ENCODE measurements around the gene XPO6.

The XPO6 gene

DNA sequence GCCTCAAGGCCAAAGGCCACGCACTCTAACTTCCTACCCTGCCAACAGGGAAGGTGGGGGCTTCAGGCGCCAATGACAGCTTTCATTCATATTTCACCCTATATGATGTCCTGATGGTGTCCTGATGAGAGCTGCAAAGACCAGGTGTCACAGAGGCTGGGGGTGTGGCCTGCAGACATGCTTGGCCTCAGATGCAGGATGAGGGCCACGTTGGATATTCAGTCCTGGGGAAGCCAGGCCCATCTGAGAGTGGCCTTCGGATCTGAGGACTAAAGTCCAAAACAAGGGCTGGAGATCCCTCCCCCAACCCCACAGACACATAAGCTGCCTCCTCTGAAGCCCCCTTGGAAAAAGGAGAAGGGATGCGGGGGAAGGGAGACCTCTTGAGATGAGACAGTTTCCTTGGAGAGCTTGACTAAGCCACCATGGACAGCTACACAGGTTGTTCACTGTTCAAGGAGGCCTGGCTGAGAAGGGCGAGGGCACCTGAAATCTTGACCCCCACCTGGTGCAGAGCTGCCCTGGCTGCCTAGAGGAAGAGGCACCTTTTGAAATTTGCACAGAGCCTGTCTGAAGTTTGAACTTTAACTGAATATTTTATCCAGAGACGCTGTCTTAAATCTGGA is 124.0 kb downstream of the XPO6 start:
- DNase-seq, result no peak

DNA sequence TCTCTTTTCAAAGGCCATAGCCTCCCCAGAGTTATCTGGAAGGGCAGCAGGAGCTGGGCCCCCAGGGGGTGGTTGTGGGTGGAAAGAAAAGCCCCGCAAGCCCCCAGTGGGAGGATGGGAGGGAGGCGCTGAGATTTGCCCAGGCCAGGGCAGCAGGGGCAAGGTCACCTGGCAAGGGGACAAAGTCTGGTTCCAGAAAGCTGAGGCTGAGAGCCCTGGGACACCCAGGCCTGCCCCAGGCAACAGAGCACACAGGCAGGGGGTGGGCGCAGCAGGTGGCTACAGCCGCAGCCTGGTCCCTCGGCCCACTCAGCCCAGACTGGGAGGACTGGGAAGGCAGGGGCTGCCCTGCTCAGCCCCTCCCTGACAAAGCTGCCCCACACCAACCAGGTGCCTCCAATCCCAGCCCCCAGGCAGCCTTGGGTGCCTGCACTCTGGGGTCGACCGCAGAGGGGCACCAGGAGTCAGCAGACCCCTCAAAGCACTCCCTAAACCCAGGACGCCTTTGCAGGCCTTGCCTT is 124.6 kb downstream of the XPO6 start:
- no peak for DNase-seq

DNA sequence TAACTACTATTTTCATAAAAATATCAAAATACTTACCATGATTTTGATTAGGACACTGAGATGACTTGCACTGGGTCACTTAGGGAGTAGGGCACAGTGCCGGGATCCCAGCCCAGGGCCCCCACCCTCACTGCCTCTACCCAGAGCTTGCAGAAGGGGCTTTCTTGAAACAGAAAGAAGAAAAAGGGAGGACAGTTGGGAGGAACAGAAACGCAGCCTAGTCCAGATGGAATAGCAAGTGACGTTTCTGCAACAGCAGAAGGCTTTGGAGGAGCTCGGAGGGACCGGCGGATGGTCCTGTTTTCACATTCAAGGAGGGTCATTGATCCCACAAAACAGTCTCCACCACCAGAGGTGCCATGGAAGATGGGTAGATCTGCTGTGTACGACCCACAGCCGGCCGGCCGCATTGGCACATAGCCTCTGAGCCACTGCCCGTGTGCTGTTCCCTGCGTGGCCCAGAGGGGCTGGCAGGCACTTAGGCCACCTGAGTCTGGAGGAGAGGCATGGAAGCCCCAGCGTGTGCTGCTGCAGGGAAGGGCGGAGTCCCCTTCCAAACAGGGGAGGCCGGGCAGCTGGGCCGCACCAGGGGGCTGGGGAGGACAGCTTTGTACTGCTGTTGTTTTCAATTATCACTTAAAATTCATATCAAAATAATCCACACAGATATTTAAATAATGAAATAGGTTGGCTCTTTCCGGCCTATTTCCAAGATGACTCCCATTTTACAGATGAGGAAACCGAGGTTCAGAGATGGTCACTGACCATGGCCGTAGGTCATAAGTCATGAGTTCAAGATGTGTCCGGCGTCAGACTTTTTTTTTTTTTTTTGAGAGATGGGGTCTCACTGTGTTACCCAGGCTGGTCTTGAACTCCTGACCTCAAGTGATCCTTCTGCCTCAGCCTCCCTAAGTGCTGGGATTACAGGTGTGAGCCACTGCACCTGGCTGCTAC is 125.3 kb downstream of the XPO6 start:
- DNase-seq, result no peak

DNA sequence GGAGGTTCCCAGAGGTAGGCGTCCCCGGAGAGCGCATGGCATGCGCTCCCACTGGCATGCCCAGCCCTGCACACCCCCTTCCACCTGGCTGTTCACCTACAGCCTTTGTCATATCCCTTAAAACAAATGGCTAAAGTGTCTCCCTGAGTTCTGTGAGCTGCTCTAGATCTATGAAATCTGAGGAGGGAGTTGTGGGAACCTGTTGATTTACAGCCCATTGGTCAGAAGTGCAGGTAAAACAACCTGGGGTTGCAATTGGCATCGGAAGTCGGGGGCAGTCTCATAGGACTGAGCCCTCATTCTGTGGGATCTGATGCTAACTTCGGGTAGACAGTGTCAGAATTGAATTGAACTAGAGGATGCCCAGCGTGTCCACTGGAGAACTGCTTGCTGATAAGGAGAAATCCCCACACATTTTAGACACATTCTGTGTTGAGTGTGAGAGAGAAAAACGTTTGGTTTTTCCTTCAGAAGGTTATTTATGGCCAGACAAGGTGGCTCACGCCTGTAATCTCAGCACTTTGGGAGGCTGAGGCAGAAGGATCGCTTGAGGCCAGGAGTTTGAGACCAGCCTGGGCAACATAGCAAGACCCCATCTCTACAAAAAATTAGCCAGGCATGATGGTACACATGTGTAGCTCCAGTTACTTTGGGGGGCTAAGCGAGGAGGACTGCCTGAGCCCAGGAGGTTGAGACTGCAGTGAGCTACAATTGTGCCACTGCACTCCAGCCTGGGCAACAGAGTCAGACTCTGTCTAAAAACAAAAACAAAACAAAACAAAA is 126.2 kb downstream of the XPO6 start:
- no peak for DNase-seq

DNA sequence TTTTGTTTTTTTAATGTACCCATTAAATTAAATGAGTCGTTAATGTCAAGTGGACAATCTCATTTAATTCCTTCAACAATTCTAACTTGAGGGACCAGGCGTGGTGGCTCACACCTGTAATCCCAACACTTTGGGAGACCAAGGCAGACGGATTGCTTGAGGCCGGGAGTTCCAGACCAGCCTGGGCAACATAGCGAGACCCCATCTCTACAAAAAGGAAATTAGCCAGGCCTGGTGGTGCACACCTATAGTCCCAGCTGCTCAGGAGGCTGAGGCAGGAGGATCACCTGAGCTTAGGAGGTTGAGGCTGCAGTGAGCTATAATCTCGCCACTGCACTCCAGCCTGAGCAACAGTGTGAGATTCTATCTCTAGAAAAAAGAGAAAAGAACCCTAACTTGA is 127.6 kb downstream of the XPO6 start:
- DNase-seq, result no peak

DNA sequence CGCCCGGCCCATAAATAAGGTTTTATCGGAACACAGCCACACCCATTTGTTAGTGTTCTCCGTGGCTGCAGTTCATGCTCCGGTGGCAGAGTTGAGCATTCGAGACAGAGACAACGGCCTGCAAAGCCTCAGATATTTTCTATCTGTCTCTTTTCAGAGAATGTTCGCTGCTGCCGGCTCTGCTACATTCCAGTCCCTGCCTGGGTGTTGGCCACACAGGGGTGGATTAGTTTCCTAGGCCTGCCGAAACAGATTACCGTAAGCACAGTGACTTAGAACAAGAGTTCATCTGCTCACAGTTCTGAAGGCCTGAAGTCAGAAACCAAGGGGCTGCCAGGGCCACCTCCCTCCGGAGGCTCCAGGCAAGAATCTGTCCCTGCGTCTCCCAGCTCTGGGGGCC is 129.1 kb downstream of the XPO6 start:
- DNase-seq, result no peak

DNA sequence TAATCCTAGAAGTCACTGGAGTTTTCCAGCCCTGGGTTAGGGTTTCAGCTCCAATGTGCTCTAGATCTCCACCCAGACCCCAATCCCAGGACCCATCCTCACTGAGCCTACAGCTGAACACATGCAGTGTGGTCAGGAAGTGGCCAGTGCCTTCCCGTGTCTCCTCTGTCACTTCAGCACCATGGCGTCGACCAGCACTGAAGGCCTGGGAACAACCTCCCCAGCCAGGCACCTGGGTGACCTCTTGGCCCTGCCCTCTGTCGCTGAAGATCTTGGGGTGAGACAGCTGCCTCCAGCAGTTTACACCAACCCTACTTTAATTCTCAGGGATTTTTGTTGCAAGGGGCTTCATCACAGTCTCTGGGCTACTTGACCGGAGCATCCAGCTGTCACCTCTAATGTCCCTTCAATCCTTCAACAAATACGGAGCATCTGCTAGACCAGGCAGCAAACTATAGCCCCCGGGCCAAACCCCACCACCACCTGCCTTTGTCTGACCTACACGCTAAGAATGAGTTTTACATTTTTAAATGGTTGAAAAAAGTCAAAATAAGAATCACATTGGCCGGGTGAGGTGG is 130.3 kb downstream of the XPO6 start:
- DNase-seq, result no peak

DNA sequence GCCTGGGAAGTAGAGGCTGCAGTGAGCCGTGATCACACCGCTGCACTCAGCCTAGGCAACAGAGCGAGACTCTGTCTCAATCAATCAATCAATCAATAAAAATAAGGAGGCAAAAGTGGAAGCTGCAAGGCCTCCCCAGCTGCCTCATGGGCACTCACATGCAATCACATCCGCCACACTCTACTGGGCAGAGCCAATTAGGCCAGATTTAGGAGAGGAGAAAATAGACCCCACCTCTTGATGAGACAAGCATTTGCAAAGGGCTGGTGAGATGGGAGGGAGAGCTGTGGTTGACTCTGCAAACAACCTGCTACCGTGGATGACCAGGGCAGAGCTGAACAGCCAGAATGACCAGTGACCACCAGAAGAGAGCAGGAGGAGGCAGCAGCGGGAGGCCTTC is 133.5 kb downstream of the XPO6 start:
- DNase-seq, result no peak

DNA sequence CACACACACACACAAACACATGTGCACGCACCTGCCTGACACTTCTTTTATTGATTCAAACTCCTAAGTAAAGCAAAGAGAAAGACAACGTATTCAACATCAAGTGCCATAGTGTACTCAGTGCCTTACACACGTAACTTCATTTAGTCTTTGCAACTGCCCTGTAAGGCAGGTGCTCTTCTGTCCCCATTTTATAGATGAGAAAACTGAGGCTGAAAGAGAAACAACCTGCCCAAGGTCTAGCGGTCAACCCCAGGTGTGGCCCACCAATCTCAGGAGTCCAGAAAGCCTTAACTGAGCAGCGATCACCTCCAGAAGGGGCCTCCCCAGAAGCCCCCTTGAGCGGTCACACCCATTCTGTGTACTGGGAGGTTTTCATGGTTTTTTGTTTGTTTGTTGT is 137.9 kb downstream of the XPO6 start:
- DNase-seq, result no peak

DNA sequence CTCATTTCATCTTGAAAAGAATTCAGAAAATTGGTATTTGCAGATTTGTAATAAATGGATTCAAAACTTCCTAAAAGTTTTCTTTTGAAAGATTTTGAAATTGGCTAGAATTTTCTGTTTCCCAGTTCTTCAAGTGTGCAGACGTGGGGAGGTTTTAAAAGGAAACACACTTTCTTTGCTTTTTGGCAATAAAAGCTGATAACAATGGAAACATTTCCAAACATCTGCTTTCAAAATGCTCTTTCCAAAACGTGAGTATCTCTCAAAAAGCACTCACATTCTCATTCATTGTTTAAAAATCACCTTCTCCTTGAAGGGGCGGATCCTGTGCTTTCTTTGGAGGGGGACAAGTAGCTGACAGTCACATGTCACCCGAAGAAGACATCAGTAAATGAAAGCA is 139.7 kb downstream of the XPO6 start:
- no peak for DNase-seq

DNA sequence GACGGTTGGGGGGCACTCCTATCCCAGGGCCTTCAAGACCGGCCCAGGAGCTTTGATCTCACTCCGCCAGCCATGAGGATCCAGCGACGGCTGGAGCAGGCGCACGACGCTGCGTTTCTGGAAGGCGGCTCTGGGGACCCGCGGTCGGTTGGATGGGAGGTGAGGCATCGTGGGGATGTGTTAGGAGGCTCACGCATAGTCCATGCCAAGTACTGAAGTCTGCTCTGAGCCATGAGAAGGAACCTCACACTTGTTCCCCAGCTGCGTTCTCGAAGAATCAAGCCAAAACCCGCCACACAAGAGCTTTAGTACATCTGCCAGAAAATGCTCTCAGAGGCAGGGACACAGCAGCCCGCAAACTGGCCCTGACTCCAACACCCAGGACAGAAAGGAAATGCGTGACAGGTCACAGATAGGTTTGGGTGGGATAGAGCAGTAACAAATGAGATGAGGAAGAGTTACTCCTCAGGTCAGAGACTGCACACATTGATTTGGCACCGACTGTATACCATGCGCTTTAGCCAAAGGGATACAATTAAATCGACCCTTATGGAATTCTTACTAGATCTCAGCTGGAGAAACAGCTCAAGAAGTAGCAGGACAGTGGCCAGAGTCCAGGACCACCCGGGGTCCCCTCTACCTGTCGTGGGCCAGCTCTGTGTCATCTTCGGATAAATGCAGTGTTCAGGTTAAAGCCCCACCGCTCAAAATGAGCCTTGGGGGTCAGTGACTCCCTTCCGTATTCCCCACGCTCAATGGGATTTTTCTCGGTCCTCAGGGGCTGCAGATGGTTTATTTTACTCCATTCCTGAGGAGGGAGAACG is 141.6 kb downstream of the XPO6 start:
- DNase-seq, result no peak

DNA sequence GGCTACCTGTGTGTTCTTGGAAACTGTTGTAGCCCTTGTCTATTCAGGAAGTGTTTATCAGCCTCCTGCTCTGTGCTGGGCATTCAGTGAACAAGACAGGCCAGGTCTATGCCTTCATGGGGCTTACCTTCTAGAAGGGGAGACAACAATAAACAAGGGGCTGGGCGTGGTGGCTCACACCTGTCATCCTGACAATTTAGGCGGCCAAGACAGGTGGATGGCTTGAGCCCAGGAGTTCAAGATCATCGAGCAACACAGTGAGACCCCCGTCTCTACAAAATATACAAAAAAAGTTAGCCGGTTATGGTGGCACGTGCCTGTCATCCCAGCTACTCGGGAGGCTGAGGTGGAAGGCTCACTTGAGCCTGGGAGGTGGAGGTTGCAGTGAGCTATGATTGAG is 142.8 kb downstream of the XPO6 start:
- DNase-seq, result no peak

DNA sequence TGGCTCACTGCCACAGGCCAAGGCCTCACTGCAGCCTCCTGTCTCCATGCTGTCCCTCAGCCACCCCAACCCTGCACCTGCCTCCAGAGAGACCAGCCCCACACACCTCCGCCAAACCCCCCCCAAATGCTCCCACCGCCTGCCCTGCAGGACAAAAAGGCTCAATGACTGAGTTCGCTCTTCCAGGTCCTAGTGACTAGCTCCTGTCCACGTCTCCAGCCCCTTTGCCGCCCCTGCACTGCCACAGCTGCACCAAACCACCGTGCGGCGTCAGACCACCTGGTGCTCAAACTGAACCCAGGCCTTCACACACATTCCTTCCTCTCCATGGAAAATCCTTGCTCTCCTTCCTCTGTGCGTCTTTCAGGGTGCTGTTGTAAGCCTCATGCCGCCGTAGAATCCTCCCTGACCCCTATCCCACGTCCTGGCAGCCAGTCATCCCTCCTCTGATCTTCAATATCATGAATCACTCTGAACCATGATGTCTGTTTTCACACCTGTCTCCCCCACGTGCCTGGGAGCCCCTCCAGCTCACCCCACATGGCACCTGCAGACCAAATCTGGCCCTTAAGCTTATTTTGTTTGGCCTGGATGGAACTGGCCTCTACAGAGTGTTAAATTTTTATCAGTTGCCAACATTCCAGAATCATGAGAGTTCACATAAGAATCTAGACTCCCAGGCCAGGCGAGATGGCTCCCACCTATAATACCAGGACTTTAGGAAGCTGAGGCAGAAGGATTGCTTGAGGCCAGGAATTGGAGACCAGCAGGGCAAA is 144.0 kb downstream of the XPO6 start:
- DNase-seq, result no peak

DNA sequence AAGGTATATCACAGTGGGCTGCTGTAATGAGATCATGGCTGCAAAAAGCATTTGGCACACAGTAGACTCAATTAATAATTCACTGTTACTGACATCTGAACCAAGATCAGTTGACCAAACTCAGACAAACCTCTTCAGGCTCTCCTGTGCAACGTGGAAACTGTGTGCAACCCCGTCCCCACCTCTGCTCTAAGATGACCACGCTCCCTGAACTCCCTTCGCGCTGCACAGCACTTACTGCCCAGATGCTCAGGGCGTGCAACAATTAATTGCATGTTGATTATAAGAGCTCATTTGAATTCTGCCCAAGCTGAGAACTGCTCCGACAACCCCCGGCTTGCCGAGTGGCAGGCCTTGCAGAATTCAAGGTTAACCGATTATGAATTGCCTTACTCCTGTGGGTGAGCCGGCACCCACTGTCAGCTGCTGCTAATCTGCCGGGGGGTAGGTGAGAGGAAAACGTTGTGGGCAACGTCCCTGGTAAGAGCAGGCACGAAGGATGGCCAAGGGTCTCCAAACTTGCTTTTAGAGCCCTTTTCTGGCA is 147.0 kb downstream of the XPO6 start:
- no peak for DNase-seq

DNA sequence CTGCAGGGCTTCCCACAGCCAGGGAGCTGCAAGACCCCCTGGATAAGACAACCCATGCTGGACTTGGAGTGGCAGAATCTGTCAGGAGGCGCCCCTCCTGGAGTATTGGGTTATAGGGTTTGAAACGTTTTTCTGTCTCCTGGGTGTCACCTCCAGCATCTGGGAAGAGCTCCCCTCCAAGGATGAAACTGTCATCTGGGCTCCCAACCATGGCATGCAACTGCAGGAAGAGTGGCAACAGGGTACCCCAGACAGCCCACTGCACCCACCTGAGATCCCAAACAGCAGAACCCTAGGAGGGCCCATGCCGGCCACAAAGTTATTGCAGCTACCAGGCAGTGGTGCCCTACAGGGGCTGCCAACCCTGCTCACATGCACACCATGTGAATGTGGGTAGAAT is 147.6 kb downstream of the XPO6 start:
- no peak for DNase-seq

DNA sequence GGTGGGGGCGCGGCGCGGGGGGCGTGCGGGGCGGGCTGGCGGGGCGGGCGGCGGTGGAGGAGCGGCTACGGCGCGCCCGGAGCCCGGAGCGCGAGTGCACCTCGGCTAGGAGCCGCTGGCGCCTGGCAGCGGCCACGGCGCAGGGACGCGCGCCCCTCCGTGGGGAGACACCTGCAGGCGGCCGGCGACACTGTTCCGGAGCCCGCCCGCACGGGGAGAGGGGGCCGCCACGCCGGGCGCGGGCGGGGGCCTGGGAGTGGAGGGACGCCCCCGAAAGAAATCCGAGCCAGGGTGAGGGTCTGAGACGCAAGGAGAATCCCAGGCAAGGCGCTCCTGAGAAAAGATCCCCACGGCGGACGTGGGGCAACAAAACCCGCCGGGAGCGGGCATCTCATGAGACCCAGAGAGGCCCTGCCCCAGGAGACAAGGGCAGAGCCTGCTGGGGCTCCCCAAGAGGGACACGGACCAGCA is 148.1 kb downstream of the XPO6 start, which contains the start of gene GSG1L:
Gene GSG1L, minus strand, starts transcription at position 124 of the 471 bp plus-strand sequence. CDS start 290 bp downstream, outside the sequence.
- DNase-seq, result peak; percentile 0

DNA sequence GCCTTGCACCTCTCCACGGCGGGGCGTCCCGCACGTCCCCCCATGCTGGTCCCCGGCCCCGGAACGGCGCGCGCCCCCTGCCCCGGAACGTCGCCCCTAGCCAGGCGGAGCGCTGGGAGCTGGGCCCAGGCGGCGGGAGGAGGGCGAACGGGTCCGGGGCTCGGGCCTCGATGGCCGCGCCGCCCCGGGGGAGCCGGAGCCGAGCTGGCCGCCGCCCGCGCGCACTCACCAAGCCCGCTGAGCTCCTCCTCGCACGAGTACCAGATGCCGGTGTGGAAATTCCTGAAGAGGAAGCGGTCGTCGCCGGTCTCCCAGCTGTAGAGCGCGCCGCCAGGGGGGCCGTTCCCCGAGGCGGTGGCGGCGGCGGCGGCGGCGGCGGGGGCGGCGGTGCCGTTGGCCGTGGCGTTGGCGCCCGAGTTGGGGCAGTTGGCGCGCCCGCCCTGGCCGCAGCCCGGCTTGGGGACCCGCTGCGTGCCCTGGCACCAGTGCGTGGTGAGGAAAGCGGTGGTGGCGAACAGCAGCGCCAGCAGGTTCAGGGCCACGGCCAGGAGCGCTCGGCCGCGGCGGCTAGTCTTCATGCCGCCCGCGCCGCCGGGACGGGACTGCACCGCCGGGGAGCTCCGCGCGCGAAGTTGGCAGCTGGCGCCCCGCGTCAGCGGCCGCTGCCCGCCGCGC is 148.8 kb downstream of the XPO6 start:
- no peak for DNase-seq

DNA sequence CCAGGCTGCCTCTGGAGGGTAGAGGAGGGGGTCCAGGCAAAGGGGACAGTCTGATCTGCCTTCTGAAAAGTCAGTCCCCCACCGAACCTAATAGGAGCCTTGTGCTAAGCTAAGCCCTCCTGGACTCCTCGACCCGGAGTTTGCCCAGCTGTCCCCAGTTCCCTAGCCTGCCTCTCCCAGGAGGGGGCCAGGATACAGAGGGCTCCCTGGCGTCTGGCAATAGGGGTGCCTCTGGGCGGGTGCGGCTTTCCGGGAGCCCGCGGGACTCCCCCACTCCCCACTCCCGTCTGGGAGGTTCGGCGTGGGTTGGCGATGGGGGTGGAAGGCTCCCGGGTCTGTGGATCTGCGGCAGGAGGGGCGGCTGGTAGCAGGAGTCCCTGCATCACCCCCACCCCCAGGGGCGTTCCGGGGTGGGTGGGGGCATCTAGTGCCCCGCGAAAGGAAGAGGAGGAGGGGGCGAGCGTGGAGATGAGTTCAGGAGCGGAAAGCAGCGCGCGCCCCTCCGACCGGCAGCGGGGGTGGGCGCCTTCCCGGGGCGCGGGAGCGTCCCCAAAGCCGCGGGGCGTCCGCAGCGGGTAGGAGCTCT is 149.4 kb downstream of the XPO6 start:
- DNase-seq, result no peak

DNA sequence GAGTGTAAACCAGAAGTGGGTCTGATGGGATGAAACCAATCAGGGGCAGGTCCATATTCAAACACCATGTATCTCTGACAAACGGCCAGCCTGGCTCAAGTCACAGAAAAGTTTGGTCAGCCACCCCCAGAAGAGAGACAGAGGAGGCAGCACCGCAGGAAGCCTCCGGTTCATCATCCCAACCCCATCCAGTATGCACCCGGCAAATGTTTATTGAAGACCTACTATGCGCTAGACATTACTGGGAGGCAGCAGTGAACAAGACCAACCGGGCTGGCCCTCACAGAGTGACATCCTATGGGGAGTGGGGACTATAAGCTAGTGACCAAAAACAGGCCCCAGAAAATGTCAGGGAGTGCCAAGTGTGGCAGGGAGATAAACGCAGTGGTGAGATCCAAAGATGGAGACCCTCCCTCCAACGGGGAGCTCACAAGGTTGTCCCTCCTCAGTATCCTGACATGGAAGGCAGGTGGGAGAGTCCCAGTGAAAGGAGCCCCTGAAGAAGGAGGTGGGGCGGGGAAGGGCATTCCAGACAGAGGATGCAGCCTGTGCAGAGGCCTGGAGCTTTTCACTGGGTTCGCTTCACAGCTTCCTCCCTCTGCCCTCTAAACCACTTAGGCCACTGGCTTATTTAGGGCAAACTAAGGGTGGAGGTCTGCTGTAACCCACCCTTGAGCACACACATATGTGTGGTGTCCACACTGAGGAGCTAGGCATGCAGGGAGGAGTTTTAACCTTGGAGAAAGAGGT is 150.2 kb downstream of the XPO6 start:
- no peak for DNase-seq

Measured in NCI-H748 treated with DMSO at 0.1 percent for 48 hours (cell line).